Muscle layer of duodenum (tissue), 2 donors: ENCODE results near the gene WDR7.

Source experiments
- H3K27ac ChIP-seq: one replicate; pipeline ENCODE4 v1.7.0; 2013; ENCODE audit warnings: mild to moderate bottlenecking, low read length
- H3K27me3 ChIP-seq: one replicate; pipeline ENCODE4 v1.7.0; 2013; ENCODE audit warnings: low read depth, mild to moderate bottlenecking, control low read depth, low read length
- H3K36me3 ChIP-seq, 2 donors: one replicate each; pipeline ENCODE4 v1.7.0; 2013; ENCODE audit warnings: low read length in 2 of 2, control low read depth in 1 of 2, mild to moderate bottlenecking in 1 of 2; ENCODE audit not compliant: insufficient read depth in 2 of 2, control insufficient read depth in 1 of 2
- H3K4me1 ChIP-seq, 2 donors: one replicate each; pipeline ENCODE4 v1.7.0; 2013; ENCODE audit warnings: low read length in 2 of 2, mild to moderate bottlenecking in 2 of 2, control low read depth in 1 of 2, moderate library complexity in 1 of 2; ENCODE audit not compliant: insufficient read depth in 2 of 2, control insufficient read depth in 1 of 2
- H3K4me3 ChIP-seq, 2 donors: one replicate each; pipeline ENCODE4 v1.7.0; 2013; ENCODE audit warnings: low read length in 2 of 2, low read depth in 1 of 2, mild to moderate bottlenecking in 1 of 2
- H3K9me3 ChIP-seq, 2 donors: one replicate each; pipeline ENCODE4 v1.7.0; 2013; ENCODE audit warnings: low read length in 2 of 2, control low read depth in 1 of 2, mild to moderate bottlenecking in 1 of 2; ENCODE audit not compliant: control insufficient read depth in 1 of 2
- donor health status: healthy.

The WDR7 gene

DNA sequence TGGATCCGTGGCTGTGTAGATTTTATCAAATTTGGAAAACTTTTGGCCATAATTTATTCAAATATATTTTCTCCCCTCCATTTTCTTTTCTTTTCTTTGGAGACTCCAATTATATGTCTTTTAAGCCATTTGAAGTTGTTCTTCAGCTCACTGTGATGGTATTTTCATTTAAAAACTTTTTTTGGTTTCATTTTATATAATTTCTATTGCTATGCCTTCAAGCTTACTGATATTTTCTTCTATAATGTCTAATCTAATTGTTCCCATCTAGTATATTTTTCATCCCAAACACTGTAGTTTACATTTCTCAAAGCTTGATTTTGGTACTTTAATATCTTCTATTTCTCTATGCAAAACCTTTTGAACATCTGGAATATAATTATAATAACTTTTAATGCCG, 72.5 kb downstream of the WDR7 start:
- no peaks in the 10 kb centered on the region for H3K4me1 ChIP-seq
- H3K36me3 ChIP-seq, result peaks cover 0 to 14% of the 10 kb centered on the region in 2 donors
- no peaks in the 10 kb centered on the region for H3K27me3 ChIP-seq
- no peak overlapping the region for H3K4me3 ChIP-seq
- H3K9me3 ChIP-seq, result no peaks in the 10 kb centered on the region
- no peak overlapping the region for H3K27ac ChIP-seq

GRCh38 chr18:56726906-56727305, 75.7 kb downstream of the WDR7 start:
- H3K27ac ChIP-seq, result no peak overlapping the region
- no peaks in the 10 kb centered on the region for H3K27me3 ChIP-seq
- no peak overlapping the region for H3K4me3 ChIP-seq
- no peaks in the 10 kb centered on the region for H3K9me3 ChIP-seq
- peaks cover 0 to 12% of the 10 kb centered on the region in 2 donors for H3K36me3 ChIP-seq
- H3K4me1 ChIP-seq, result no peaks in the 10 kb centered on the region

GRCh38 chr18:56727399-56727798, 76.2 kb downstream of the WDR7 start:
- peaks cover 0 to 12% of the 10 kb centered on the region in 2 donors for H3K36me3 ChIP-seq
- no peaks in the 10 kb centered on the region for H3K4me1 ChIP-seq
- H3K4me3 ChIP-seq, result no peak overlapping the region
- no peaks in the 10 kb centered on the region for H3K27me3 ChIP-seq
- H3K9me3 ChIP-seq, result no peaks in the 10 kb centered on the region
- H3K27ac ChIP-seq, result no peak overlapping the region

DNA sequence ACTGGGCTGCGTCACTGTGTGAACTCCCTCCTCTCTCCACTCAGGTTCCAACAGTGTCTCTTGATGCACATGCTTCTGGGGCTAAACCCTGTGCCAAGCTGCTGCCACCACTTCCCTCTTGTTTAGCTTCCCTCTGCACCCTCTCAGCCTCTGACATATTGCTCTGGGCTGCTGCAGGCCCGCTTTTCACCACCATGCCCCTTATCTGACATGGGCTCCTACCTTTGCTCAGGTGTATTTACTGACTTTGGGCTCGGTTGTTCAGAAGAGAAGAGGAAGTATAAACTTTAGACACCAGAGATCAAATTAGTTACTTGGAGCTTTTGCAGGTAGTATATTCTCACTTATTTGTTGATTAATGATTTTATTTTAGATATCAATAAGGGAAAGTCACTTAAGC, 77.6 kb downstream of the WDR7 start:
- H3K27me3 ChIP-seq, result no peaks in the 10 kb centered on the region
- H3K9me3 ChIP-seq, result no peaks in the 10 kb centered on the region
- H3K4me1 ChIP-seq, result no peaks in the 10 kb centered on the region
- H3K27ac ChIP-seq, result no peak overlapping the region
- H3K4me3 ChIP-seq, result no peak overlapping the region
- H3K36me3 ChIP-seq, result peaks cover 0 to 12% of the 10 kb centered on the region in 2 donors

DNA sequence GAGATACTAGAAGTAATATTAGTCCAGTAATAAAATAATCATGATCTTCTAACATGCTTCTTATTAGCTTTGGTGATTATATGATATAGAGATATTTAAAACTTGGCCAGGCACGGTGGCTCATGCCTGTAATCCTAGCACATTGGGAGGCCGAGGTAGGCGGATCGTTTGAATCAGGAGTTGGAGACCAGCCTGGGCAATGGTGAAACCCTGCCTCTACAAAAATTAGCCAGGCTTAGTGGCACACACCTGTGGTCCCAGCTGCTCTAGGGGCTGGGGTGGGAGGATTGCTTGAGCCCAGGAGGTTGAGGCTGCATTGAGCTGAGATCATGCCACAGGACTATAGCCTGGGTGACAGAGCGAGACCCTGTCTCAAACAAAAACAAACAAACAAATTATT, 87.0 kb downstream of the WDR7 start:
- Histone ChIP-seq H3K36me3 (peaks cover 0 to 5% of the 10 kb centered on the region in 2 donors), H3K27ac (no peak overlapping the region), H3K27me3 (no peaks in the 10 kb centered on the region), H3K4me3 (no peak overlapping the region), H3K4me1 (no peaks in the 10 kb centered on the region), H3K9me3 (no peaks in the 10 kb centered on the region)

DNA sequence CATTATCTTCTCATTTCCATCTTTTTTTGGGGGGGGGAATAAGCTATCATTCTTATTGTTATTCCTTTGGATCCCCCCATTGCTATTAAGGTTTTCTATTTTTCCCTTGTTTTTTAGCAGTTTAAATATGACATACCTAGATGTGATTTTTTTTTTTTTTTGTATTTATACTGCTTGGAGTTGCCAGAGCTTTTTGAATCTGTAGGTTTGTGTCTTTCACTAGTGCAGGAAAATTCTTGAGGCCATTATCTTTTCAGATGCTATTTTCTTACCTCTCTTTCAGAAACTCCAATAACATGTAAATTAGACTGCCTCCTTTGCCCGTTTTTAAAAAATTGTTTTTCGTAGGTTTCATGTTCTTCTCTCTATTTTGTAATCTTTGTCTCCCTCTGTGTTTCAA, 88.6 kb downstream of the WDR7 start:
- Histone ChIP-seq H3K27ac (no peak overlapping the region), H3K36me3 (peaks cover 0 to 5% of the 10 kb centered on the region in 2 donors)

DNA sequence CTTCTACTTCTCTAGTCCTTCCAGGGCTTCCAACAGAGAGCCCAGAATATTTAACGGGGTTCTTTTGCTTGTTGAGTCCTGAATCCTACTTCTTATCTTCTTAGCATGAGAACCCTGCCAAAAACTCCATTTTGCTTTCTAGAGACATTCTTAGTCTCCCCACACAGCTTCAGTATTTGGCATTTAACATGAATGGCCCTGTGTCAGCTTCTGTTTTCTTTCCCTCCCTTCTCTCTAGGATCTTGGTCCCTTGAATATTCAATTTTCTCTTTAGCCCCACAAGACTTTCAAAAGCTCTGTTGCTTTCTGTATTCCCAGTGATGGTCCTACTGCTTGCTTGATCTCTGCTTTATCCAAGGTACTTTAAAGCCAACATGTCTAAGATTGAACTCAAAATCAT, 89.5 kb downstream of the WDR7 start:
- Histone ChIP-seq H3K27ac (no peak overlapping the region), H3K27me3 (no peaks in the 10 kb centered on the region), H3K9me3 (no peaks in the 10 kb centered on the region), H3K36me3 (no peaks in the 10 kb centered on the region), H3K4me3 (no peak overlapping the region), H3K4me1 (no peaks in the 10 kb centered on the region)

More for the DNA sequence above, 88.6 kb downstream of the WDR7 start:
- Histone ChIP-seq H3K4me3 (no peak overlapping the region), H3K9me3 (no peaks in the 10 kb centered on the region), H3K4me1 (no peaks in the 10 kb centered on the region), H3K27me3 (no peaks in the 10 kb centered on the region)

GRCh38 chr18:56741685-56742084, 90.5 kb downstream of the WDR7 start:
- Histone ChIP-seq H3K4me3 (no peak overlapping the region), H3K9me3 (no peaks in the 10 kb centered on the region), H3K4me1 (no peaks in the 10 kb centered on the region), H3K27me3 (no peaks in the 10 kb centered on the region), H3K27ac (no peak overlapping the region), H3K36me3 (no peaks in the 10 kb centered on the region)

GRCh38 chr18:56743115-56743514, 92.0 kb downstream of the WDR7 start:
- Histone ChIP-seq H3K36me3 (no peaks in the 10 kb centered on the region), H3K4me3 (no peak overlapping the region), H3K27ac (no peak overlapping the region), H3K27me3 (no peaks in the 10 kb centered on the region), H3K9me3 (no peaks in the 10 kb centered on the region), H3K4me1 (no peaks in the 10 kb centered on the region)

GRCh38 chr18:56747032-56747658, 96.0 kb downstream of the WDR7 start:
- Histone ChIP-seq H3K4me1 (no peaks in the 10 kb centered on the region), H3K36me3 (no peaks in the 10 kb centered on the region), H3K27me3 (no peaks in the 10 kb centered on the region), H3K4me3 (no peak overlapping the region), H3K9me3 (no peaks in the 10 kb centered on the region), H3K27ac (no peak overlapping the region)

- H3K4me1 ChIP-seq, result no peaks in the 10 kb centered on the region
- no peaks in the 10 kb centered on the region for H3K27me3 ChIP-seq
- no peaks in the 10 kb centered on the region for H3K9me3 ChIP-seq
- H3K27ac ChIP-seq, result no peak overlapping the region
- H3K4me3 ChIP-seq, result no peak overlapping the region
- no peaks in the 10 kb centered on the region for H3K36me3 ChIP-seq
Observed at GRCh38 chr18:56747857-56748256, 96.7 kb downstream of the WDR7 start.

GRCh38 chr18:56748698-56749268, 97.6 kb downstream of the WDR7 start:
- H3K27me3 ChIP-seq, result no peaks in the 10 kb centered on the region
- H3K36me3 ChIP-seq, result no peaks in the 10 kb centered on the region
- H3K4me1 ChIP-seq, result no peaks in the 10 kb centered on the region
- H3K4me3 ChIP-seq, result no peak overlapping the region
- H3K9me3 ChIP-seq, result no peaks in the 10 kb centered on the region
- no peak overlapping the region for H3K27ac ChIP-seq
